ENCODE data around the gene KLHL35.

Gene KLHL35

GRCh38 chr11:75442161-75442885, 9.3 kb upstream of the KLHL35 start:
- no peak overlapping the region for H3K4me3 ChIP-seq (ENCODE audit: low read depth, low read length)

GRCh38 chr11:75441804-75442132, 8.8 kb upstream of the KLHL35 start:
- no peak overlapping the region for H3K4me3 ChIP-seq (ENCODE audit: low read depth, low read length)

- H3K4me3 ChIP-seq (ENCODE audit: low read depth, low read length): no peak overlapping the region
Observed at GRCh38 chr11:75440960-75441803, 8.2 kb upstream of the KLHL35 start.

GRCh38 chr11:75439495-75440120, 6.6 kb upstream of the KLHL35 start:
- no peak overlapping the region for H3K4me3 ChIP-seq (ENCODE audit: low read depth, low read length)

- no peak overlapping the region for H3K4me3 ChIP-seq (ENCODE audit: low read depth, low read length)
Observed at GRCh38 chr11:75439026-75439425, 6.0 kb upstream of the KLHL35 start.

- no peak overlapping the region for H3K4me3 ChIP-seq (ENCODE audit: low read depth, low read length)
Observed at GRCh38 chr11:75437966-75438659, 5.1 kb upstream of the KLHL35 start.

- no peak overlapping the region for H3K4me3 ChIP-seq (ENCODE audit: low read depth, low read length)
Observed at GRCh38 chr11:75436806-75437205, 3.8 kb upstream of the KLHL35 start.

- no peak overlapping the region for H3K4me3 ChIP-seq (ENCODE audit: low read depth, low read length)
Observed at GRCh38 chr11:75435571-75435925, 2.5 kb upstream of the KLHL35 start.

GRCh38 chr11:75434886-75435570, 2.0 kb upstream of the KLHL35 start:
- no peak overlapping the region for H3K4me3 ChIP-seq (ENCODE audit: low read depth, low read length)

- no peak overlapping the region for H3K4me3 ChIP-seq (ENCODE audit: low read depth, low read length)
Observed at GRCh38 chr11:75434051-75434450, 1.0 kb upstream of the KLHL35 start.

GRCh38 chr11:75433443-75433842, 440 bp upstream of the KLHL35 start:
- no peak overlapping the region for H3K4me3 ChIP-seq (ENCODE audit: low read depth, low read length)

- no peak overlapping the region for H3K4me3 ChIP-seq (ENCODE audit: low read depth, low read length)
Observed at GRCh38 chr11:75431533-75432525, 1.2 kb downstream of the KLHL35 start.

GRCh38 chr11:75430714-75431532, 2.1 kb downstream of the KLHL35 start:
- H3K4me3 ChIP-seq (ENCODE audit: low read depth, low read length): peak overlapping the region; percentile 31

GRCh38 chr11:75429902-75430713, 2.9 kb downstream of the KLHL35 start:
- H3K4me3 ChIP-seq (ENCODE audit: low read depth, low read length): peak overlapping the region; percentile 31

GRCh38 chr11:75429641-75429901, 3.4 kb downstream of the KLHL35 start:
- H3K4me3 ChIP-seq (ENCODE audit: low read depth, low read length): no peak overlapping the region

GRCh38 chr11:75428989-75429640, 3.9 kb downstream of the KLHL35 start:
- H3K4me3 ChIP-seq (ENCODE audit: low read depth, low read length): no peak overlapping the region

GRCh38 chr11:75428281-75428724, 4.7 kb downstream of the KLHL35 start:
- H3K4me3 ChIP-seq (ENCODE audit: low read depth, low read length): no peak overlapping the region

GRCh38 chr11:75427181-75427580, 5.8 kb downstream of the KLHL35 start:
- H3K4me3 ChIP-seq (ENCODE audit: low read depth, low read length): no peak overlapping the region

Measured in iPS-11a (cell line).